HG03196 (cell line): Measurements from ENCODE around the gene ZNF580.

Source experiments
- ATAC-seq: cut with Tn5 transposase; IDR thresholded peaks from one replicate; pipeline ENCODE4 v1.9.1; 2021; ENCODE audit not compliant: unreplicated experiment

ZNF580 gene

DNA sequence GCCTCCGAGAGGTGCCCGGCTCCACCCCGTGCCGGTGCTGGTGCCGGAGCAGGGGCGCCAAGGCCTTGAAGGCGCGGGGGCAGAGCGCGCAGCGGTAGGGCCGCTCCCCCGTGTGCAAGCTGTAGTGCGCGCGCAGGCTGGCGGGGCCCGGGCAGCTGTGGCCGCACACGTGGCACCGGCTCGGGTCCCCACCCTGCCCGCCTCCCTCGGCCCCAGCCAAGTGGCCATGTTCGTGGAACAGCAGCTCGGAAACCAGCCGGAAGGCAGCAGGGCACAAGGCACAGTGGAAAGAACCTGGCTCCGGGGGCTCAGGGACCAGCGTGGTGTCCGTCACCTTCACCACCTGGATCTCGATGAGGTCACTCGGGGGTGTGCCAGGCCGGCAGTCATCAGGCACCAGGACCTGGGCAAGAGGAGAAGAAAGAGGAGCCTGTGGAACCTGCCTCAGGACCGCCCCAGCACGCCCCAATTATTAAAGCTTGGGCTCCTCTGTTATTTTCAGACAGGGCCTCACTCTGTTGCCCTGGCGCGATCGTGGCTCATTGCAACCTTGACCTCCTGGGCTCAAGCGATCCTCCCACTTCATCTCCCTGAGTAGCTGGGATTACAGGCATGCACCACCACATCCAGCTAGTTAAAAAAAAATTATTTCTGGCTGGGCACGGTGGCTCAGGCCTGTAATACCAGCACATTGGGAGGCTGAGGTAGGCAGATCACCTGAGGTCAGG lies 18.4 kb upstream of the ZNF580 start:
- ATAC-seq = no peak

DNA sequence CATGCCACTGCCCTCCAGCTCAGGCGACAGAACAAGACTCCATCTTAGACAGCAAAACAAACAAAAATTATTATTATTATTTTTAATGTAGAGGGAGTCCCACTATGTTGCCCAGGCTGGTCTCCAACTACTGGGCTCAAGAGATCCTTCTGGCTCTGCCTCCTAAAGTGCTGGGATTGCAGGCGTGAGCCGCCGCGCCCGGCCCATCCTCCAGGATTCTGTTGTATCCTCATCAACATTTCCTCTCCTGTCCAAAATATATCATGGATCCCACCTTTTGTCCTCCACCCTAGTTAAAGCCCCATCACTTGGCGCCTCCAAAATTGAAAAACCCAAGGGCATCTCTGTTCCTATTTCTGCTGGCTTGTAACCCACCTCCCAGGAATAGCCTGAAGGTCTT lies 17.7 kb upstream of the ZNF580 start:
- no peak for ATAC-seq

- no peak for ATAC-seq
These were observed 17.2 kb upstream of the ZNF580 start for GRCh38 chr19:55623561-55623960.

DNA sequence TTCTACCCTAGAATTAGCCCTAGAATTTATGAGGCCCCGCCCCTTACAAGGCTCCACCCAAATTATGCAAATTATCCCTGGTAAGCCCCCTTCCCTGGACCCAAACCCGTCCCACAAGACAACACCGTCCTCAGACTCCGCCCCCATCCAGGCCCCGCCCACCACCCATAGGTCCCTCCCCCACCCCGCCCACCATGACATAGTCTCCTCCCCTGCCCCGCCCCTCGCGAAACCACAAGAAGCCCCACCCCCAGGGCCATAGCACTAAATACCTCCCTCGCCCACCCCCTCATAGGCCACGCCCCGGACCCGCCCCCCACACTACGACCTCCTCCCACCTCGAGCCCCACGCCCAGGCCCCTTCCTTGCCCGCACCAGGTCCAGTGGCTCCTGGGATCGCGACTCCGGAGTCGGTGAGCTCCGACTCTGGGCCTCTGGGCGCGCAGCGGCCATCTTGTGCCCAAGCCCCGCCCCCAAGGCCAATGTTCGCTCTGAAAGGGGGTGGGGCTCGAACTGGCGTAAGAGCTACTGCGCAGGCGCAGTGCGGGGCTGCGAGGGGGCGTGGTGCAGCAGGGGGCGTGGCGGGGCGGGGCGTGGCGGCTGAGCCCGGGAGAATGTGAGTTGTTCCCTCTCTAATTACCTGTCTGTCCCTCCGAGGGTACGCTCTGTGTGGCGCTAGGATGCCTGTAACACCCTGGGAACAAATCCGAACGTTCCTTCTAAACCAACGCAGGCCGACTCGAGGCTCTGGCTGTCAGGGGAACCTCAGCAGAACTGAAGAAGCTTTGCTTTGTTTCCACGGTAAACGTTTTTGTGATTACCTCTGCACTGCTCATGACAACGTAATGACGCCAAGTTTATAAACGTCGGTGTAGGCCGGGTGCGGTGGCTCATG lies 16.4 kb upstream of the ZNF580 start, which contains the start of gene ZNF784:
Gene ZNF784, minus strand, starts transcription at position 458 of the 895 bp plus-strand sequence. Its CDS starts 5 bp downstream, at position 453.
- ATAC-seq = no peak

- ATAC-seq = no peak
These were observed 15.8 kb upstream of the ZNF580 start for GRCh38 chr19:55625004-55625326.

DNA sequence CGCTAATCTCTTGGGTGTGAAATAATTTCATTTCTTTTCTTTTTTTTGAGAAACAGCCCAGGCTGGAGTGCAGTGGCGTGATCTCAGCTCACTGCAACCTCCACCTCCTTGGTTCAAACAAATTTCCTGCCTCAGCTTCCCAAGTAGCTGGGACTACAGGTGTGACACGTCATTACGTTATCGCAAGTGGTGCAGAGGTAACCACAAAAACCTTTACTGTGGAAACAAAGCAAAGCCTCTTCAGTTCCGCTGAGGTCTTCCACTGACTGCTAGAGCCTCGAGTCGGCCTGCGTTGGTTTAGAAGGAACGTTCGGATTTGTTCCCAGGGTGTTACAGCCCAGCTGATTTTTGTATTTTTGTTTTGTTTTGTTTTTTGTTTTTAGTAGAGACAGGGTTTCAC lies 14.5 kb upstream of the ZNF580 start:
- no peak for ATAC-seq

DNA sequence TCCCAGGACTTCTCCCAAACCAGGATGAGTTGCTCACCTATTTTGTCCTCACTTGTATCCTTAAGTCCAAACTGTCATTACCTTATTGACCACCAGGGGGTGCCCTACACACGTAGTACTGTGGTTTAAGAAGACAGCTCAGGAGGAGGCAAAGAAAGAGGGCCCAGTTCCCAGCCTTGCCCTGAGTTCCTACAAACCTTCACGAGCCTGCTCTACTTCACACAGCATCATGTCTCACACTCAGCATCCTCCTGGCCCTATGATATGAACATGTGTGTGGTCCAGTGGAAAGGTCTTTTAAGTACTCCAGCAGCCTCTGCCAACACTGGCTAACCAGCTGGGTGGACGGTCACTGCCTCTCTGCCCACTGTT lies 8.4 kb upstream of the ZNF580 start:
- ATAC-seq = no peak

- ATAC-seq = no peak
These were observed 6.9 kb upstream of the ZNF580 start for GRCh38 chr19:55633861-55634260.

GRCh38 chr19:55635334-55635717 lies 5.5 kb upstream of the ZNF580 start:
- no peak for ATAC-seq

DNA sequence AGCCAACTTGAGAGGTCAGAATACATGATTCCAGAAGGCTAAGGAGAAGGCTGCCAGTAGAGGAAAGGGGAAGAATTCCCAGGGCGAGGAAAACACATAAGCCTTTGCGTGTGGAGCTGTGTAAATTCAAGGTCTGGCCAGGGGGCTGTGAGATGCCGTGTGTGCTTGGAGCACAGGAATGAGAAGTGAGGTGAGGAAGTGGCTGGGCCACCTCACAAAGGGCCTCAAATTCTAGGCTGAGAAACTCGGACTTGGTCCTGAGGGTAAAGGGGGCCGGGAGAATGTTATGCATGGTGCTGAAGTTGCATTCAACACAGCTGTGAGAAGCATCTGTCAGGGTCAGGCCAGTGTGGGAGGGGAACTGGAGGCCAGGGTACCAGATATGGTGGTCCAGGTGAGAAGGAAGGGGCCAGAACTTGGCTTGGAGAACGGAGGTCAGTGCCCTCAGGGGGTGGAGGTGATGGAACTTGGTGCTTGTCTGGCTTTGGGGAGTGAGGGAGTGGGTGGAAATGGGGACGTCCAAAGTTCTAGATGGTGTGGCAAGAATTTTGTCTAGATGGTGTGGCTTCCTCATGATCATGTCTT lies 4.9 kb upstream of the ZNF580 start:
- no peak for ATAC-seq

DNA sequence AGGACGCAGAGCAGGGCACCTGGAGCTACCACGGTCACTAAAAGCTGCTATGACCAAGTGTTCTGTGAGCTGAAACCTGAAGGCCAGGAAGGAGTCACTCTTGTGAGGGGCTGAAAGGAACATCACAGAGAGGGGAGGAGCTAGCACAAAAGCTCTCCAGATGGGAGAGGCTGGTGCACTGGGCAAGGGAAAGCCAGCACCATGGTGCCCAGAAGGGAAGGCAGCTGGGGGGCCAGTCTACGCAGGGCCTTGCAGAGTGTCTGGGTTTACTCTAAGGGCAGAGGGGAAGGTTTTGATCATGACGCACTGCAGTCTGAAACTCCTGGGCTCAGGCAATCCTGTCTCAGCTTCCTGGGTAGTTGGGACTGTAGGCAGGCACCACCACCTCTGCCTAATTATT lies 4.1 kb upstream of the ZNF580 start:
- ATAC-seq = no peak

GRCh38 chr19:55637534-55637933 lies 3.3 kb upstream of the ZNF580 start:
- ATAC-seq = no peak

DNA sequence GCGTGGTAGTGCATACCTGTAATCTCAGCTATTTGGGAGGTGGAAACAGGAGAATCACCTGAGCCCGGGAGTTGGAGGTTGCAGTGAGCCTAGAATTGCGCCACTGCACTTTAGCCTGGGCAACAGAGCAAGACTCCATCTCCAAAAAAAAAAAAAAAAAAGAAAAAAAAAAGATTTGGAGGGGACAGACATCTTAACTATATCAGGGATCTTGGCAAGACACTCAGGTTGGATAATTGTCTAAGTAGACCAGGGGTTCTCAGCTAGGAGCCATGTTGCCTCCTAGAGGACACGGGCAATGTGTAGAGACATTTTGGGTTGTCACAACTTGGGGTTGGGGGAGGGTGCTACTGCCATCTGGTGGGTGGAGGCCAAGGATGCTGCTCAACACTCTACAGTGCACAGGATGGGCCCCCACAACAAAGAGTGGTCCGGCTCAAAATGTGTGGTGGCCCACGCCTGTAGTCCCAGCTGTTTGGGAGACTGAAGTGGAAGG lies 1.9 kb upstream of the ZNF580 start:
- no peak for ATAC-seq

GRCh38 chr19:55640043-55640576 lies 692 bp upstream of the ZNF580 start:
- ATAC-seq = no peak

GRCh38 chr19:55641426-55642152 lies 787 bp downstream of the ZNF580 start:
- ATAC-seq = no peak

- ATAC-seq = no peak
These were observed 1.6 kb downstream of the ZNF580 start for GRCh38 chr19:55642153-55643002.

- ATAC-seq = no peak
These were observed 2.4 kb downstream of the ZNF580 start, which contains the start of gene ZNF581 for GRCh38 chr19:55643003-55643886. TSS of gene ZNF581 (plus strand) at chr19:55643649. CDS start at chr19:55644572, 923 bp downstream.

GRCh38 chr19:55643887-55644176 lies 3.0 kb downstream of the ZNF580 start:
- ATAC-seq = no peak

DNA sequence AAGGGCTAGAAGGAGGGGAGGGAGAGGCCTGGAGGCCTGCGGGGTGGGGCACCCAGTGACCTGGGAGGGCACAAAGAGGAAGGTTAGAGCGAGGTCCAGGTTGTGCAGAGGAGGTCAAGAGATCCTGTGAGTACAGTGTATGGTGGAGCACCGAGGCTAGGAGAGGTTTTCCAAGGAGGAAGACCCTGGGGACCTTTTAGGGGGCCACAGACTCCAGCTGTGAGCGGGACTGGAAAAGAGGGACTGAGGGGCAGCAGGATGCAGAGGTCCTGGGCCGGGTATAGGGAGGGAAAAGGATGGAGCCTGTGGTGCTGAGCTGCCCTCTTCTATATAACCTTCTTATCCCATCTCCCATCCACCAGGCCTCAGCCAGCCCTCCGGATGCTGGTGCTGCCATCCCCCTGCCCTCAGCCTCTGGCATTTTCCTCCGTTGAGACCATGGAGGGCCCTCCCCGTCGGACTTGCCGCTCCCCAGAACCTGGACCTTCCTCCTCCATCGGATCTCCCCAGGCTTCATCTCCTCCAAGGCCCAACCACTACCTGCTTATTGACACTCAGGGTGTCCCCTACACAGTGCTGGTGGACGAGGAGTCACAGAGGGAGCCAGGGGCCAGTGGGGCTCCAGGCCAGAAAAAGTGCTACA lies 3.5 kb downstream of the ZNF580 start:
- no peak for ATAC-seq
